K562 (cell line): ENCODE results near the gene PRRC2B. TPM values are rescaled to one million over a fixed set of nuclear protein-coding genes. Genes with fewer than 3 reads are reported as not detected.

Experiments
- BCL6 ChIP-seq: fragments of 250-450 bp; sonication (Bioruptor Pico); IDR thresholded peaks from 2 replicates; pipeline ENCODE4 v1.4.0; 2020
- CAMTA2 ChIP-seq: fragments of 250-450 bp; sonication (Bioruptor Pico); conservative IDR thresholded peaks from 2 replicates; pipeline ENCODE4 v1.5.1; 2022
- GABPB1 ChIP-seq: sonication (generic); formaldehyde crosslinking; IDR thresholded peaks from 2 replicates; pipeline ENCODE4 v1.8.0; 2022; ENCODE audit warnings: mild to moderate bottlenecking, missing genetic modification reagents
- JUND ChIP-seq, 2 experiments: IDR thresholded peaks; 2 replicates in 1 of 2; 3 replicates in 1 of 2; pipeline ENCODE4 v1.6.1; 2011; ENCODE audit warnings: borderline replicate concordance in 2 of 2, low read depth in 2 of 2, low read length in 2 of 2, improper control_type of control experiment in 1 of 2, missing biosample characterization in 1 of 2, missing genetic modification characterization in 1 of 2, missing genetic modification reagents in 1 of 2
- KDM2B ChIP-seq: fragments of 250-450 bp; sonication (Bioruptor Pico); IDR thresholded peaks from 2 replicates; pipeline ENCODE4 v1.8.0; 2021; ENCODE audit warnings: mild to moderate bottlenecking, moderate library complexity
- NR2C2 ChIP-seq, 2 experiments: fragments of 200-800 bp in 1 of 2; sonication (Bioruptor generic) in 1 of 2; sonication (generic) in 1 of 2; formaldehyde crosslinking in 1 of 2; IDR thresholded peaks; 2 replicates each; pipeline versions ENCODE4 v1.6.1 to v1.8.0; 2016 to 2022; ENCODE audit warnings: mild to moderate bottlenecking in 1 of 2, missing compliant biosample characterization in 1 of 2, missing genetic modification characterization in 1 of 2, missing genetic modification reagents in 1 of 2
- RB1 ChIP-seq: fragments of 450-650 bp; IDR thresholded peaks from 2 replicates; pipeline ENCODE4 v1.6.1; 2017; ENCODE audit warnings: low read depth, mild to moderate bottlenecking
- RBM14 ChIP-seq: fragments of 200-400 bp; formaldehyde crosslinking; IDR thresholded peaks from 2 replicates; pipeline ENCODE4 v1.6.1; 2018; ENCODE audit warnings: low read depth, mild to moderate bottlenecking, low read length, moderate library complexity, borderline replicate concordance; ENCODE audit not compliant: insufficient read depth
- SIRT6 ChIP-seq: IDR thresholded peaks from one replicate; pipeline ENCODE4 v1.6.1; 2012; ENCODE audit warnings: low read depth, mild to moderate bottlenecking, control low read depth, inconsistent platforms, low read length, moderate library complexity
- TFAP4 ChIP-seq: sonication (generic); formaldehyde crosslinking; IDR thresholded peaks from 2 replicates; pipeline ENCODE4 v1.8.0; 2022; ENCODE audit warnings: missing genetic modification reagents, mild to moderate bottlenecking, moderate library complexity, borderline replicate concordance
- THRA ChIP-seq: fragments of 450-650 bp; IDR thresholded peaks from 2 replicates; pipeline ENCODE4 v1.6.1; 2017; ENCODE audit warnings: mild to moderate bottlenecking, moderate library complexity
- YBX1 ChIP-seq: fragments of 450-650 bp; IDR thresholded peaks from 2 replicates; pipeline ENCODE4 v1.7.1; 2016; ENCODE audit warnings: mild to moderate bottlenecking
- ZBTB8A ChIP-seq: fragments of 450-650 bp; IDR thresholded peaks from 2 replicates; pipeline ENCODE4 v1.6.1; 2018; ENCODE audit warnings: mild to moderate bottlenecking, moderate library complexity; ENCODE audit not compliant: partially characterized antibody
- ZC3H8 ChIP-seq: fragments of 450-650 bp; IDR thresholded peaks from 2 replicates; pipeline ENCODE4 v1.6.1; 2017
- ZNF133 ChIP-seq: fragments of 250-450 bp; sonication (Bioruptor Pico); IDR thresholded peaks from 2 replicates; pipeline ENCODE4 v1.4.0; 2020; ENCODE audit warnings: mild to moderate bottlenecking
- ZNF445 ChIP-seq: fragments of 250-450 bp; sonication (Bioruptor Pico); IDR thresholded peaks from 2 replicates; pipeline ENCODE4 v1.4.0; 2020; ENCODE audit warnings: low read depth, mild to moderate bottlenecking, moderate library complexity
- polyA plus RNA-seq, 8 experiments: library from polyadenylated mRNA; depleted of rRNA in 4 of 8; stranded (reverse) in 5 of 8; unstranded in 3 of 8; fragments of >200 nt; fragmentation: Nextera tagmentation in 2 of 8; fragmentation: Illumina TruSeq in 1 of 8; extraction: Ambion mirVana in 2 of 8; extraction: Trizol in 1 of 8; gene quantifications; 2 replicates each; pipeline versions ENCODE4 v1.2.1 to v1.2.3, GENCODE V29; 2011 to 2014; ENCODE audit warnings: inconsistent platforms in 1 of 8, missing spikeins in 1 of 8
- total RNA-seq, 7 experiments: library from RNA; depleted of rRNA in 6 of 7; stranded (reverse); fragments of >200 nt in 6 of 7; fragmentation: Illumina TruSeq in 2 of 7; extraction: Trizol in 2 of 7; gene quantifications; 2 replicates each; pipeline versions ENCODE4 v1.2.1 to v1.2.3, GENCODE V29; 2011 to 2021; ENCODE audit warnings: low replicate concordance in 1 of 7
- TF ChIP-seq, protein P1 (sequence below): fragments of 200-800 bp; sonication (Bioruptor generic); IDR thresholded peaks from 2 replicates; pipeline ENCODE4 v1.6.1; 2017; ENCODE audit warnings: missing genetic modification characterization, missing compliant biosample characterization
- TF ChIP-seq, protein P2 (sequence below): fragments of 450-650 bp; IDR thresholded peaks from 2 replicates; pipeline ENCODE4 v1.6.1; 2016; ENCODE audit warnings: low read depth, mild to moderate bottlenecking, moderate library complexity
- TF ChIP-seq, protein P3 (sequence below): sonication (generic); formaldehyde crosslinking; IDR thresholded peaks from 2 replicates; pipeline ENCODE4 v1.9.0; 2022; ENCODE audit warnings: mild to moderate bottlenecking, missing genetic modification reagents
- TF ChIP-seq, protein P4 (sequence below): fragments of 450-650 bp; formaldehyde crosslinking; IDR thresholded peaks from 2 replicates; pipeline ENCODE4 v1.4.0; 2020; ENCODE audit warnings: mild to moderate bottlenecking, moderate library complexity

Gene PRRC2B
- total and polyA plus RNA-seq, 9 of the 15 experiments (the other 6 are each of a cell fraction or from before 2014, with no cell fraction given), result 0.34 to 125 (median 30.9) TPM

GRCh38 chr9:131502781-131503625 lies 109.1 kb downstream of the PRRC2B start, which contains the start of gene POMT1 (continued):
- peak; percentile 82 for TF ChIP-seq TFAP4 (CRISPR knock-in tag)
- no peak for TF ChIP-seq BCL6 (CRISPR knock-in tag)
- TF ChIP-seq YBX1, result no peak
- peak; percentile 75 for TF ChIP-seq GABPB1 (CRISPR knock-in tag)
- TF ChIP-seq, protein P1, sequence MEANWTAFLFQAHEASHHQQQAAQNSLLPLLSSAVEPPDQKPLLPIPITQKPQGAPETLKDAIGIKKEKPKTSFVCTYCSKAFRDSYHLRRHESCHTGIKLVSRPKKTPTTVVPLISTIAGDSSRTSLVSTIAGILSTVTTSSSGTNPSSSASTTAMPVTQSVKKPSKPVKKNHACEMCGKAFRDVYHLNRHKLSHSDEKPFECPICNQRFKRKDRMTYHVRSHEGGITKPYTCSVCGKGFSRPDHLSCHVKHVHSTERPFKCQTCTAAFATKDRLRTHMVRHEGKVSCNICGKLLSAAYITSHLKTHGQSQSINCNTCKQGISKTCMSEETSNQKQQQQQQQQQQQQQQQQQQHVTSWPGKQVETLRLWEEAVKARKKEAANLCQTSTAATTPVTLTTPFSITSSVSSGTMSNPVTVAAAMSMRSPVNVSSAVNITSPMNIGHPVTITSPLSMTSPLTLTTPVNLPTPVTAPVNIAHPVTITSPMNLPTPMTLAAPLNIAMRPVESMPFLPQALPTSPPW, result peak; percentile 75
- TF ChIP-seq NR2C2 (CRISPR knock-in tag; IDR thresholded peaks at IDR 0.05), result no peak
- peak; percentile 65; the same call in 1 of the 2 replicates for TF ChIP-seq NR2C2 (tag; IDR thresholded peaks at IDR 0.05)
- TF ChIP-seq, protein P2, sequence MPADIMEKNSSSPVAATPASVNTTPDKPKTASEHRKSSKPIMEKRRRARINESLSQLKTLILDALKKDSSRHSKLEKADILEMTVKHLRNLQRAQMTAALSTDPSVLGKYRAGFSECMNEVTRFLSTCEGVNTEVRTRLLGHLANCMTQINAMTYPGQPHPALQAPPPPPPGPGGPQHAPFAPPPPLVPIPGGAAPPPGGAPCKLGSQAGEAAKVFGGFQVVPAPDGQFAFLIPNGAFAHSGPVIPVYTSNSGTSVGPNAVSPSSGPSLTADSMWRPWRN, result no peak
- TF ChIP-seq RBM14, result no peak
- no peak for TF ChIP-seq CAMTA2 (CRISPR knock-in tag)
- TF ChIP-seq ZBTB8A, result no peak
- TF ChIP-seq KDM2B (CRISPR knock-in tag), result 0 out of 2 replicates have a peak, but pooled peaks have one; percentile 35
- no peak for TF ChIP-seq THRA
- TF ChIP-seq, protein P3, sequence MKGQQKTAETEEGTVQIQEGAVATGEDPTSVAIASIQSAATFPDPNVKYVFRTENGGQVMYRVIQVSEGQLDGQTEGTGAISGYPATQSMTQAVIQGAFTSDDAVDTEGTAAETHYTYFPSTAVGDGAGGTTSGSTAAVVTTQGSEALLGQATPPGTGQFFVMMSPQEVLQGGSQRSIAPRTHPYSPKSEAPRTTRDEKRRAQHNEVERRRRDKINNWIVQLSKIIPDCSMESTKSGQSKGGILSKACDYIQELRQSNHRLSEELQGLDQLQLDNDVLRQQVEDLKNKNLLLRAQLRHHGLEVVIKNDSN (CRISPR knock-in tag), result no peak
- TF ChIP-seq ZNF445 (CRISPR knock-in tag), result no peak
- TF ChIP-seq JUND (IDR thresholded peaks at IDR 0.05; ENCODE audit: borderline replicate concordance, low read depth, low read length), result 0 out of 2 replicates have a peak, but pooled peaks have one; percentile 8
- TF ChIP-seq JUND (tag; IDR thresholded peaks at IDR 0.05; ENCODE audit: borderline replicate concordance, low read depth, low read length), result no peak
- TF ChIP-seq ZNF133 (CRISPR knock-in tag), result no peak
- TF ChIP-seq, protein P4, sequence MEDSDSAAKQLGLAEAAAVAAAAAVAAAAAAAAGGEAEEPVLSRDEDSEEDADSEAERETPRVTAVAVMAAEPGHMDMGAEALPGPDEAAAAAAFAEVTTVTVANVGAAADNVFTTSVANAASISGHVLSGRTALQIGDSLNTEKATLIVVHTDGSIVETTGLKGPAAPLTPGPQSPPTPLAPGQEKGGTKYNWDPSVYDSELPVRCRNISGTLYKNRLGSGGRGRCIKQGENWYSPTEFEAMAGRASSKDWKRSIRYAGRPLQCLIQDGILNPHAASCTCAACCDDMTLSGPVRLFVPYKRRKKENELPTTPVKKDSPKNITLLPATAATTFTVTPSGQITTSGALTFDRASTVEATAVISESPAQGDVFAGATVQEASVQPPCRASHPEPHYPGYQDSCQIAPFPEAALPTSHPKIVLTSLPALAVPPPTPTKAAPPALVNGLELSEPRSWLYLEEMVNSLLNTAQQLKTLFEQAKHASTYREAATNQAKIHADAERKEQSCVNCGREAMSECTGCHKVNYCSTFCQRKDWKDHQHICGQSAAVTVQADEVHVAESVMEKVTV (CRISPR knock-in tag), result peak; percentile 43; the same call in 1 of the 2 replicates
- no peak; the same call in 1 of the 2 replicates for TF ChIP-seq ZC3H8
- TF ChIP-seq SIRT6, result no peak
- peak; percentile 88 for TF ChIP-seq RB1
